Measurements from ENCODE around the gene PUSL1.

GRCh38 chr1:1287288-1288110 is 20.9 kb upstream of the PUSL1 start:
- no peak for TF ChIP-seq CTCF (conservative IDR thresholded peaks at IDR 0.05; ENCODE audit: low read length)
- no peak for TF ChIP-seq EZH2phosphoT487 (IDR thresholded peaks at IDR 0.05; ENCODE audit: borderline replicate concordance, low read depth, low read length)
